HepG2 (cell line): Measurements from ENCODE around the gene SAYSD1. TPM values are rescaled to one million over a fixed set of nuclear protein-coding genes. Genes with fewer than 3 reads are reported as not detected.

Experiments
- ETV5 ChIP-seq: IDR thresholded peaks from 2 replicates; pipeline ENCODE4 v1.6.1; 2018; ENCODE audit warnings: missing biosample characterization, missing genetic modification reagents, inconsistent platforms, borderline replicate concordance
- FOXC1 ChIP-seq: sonication (generic); formaldehyde crosslinking; IDR thresholded peaks from 2 replicates; pipeline ENCODE4 v1.8.0; 2022; ENCODE audit warnings: mild to moderate bottlenecking, missing genetic modification reagents, borderline replicate concordance
- NFE2L2 ChIP-seq: fragments of 150-350 bp; IDR thresholded peaks from 2 replicates; pipeline ENCODE4 v1.6.1; 2014; ENCODE audit warnings: low read length
- PLRG1 ChIP-seq: fragments of 450-650 bp; conservative IDR thresholded peaks from 2 replicates; pipeline ENCODE4 v1.6.1; 2016
- SATB2 ChIP-seq: sonication (generic); formaldehyde crosslinking; IDR thresholded peaks from 2 replicates; pipeline ENCODE4 v1.5.0; 2020; ENCODE audit warnings: missing genetic modification reagents
- SRF ChIP-seq: IDR thresholded peaks from 2 replicates; pipeline ENCODE4 v1.6.1; 2011; ENCODE audit warnings: mild to moderate bottlenecking, low read depth, low read length, moderate library complexity
- ZNF318 ChIP-seq: sonication (generic); formaldehyde crosslinking; IDR thresholded peaks from 2 replicates; pipeline ENCODE4 v1.4.0; 2020; ENCODE audit warnings: mild to moderate bottlenecking, missing genetic modification reagents
- ZNF383 ChIP-seq: sonication (generic); formaldehyde crosslinking; IDR thresholded peaks from 2 replicates; pipeline ENCODE4 v1.4.0; 2020; ENCODE audit warnings: missing genetic modification reagents, mild to moderate bottlenecking, borderline replicate concordance
- ZNF609 ChIP-seq: sonication (generic); formaldehyde crosslinking; IDR thresholded peaks from 2 replicates; pipeline ENCODE4 v1.4.0; 2020; ENCODE audit warnings: mild to moderate bottlenecking, missing genetic modification reagents, borderline replicate concordance
- ZNF772 ChIP-seq: sonication (generic); formaldehyde crosslinking; IDR thresholded peaks from 2 replicates; pipeline ENCODE4 v1.5.0; 2020; ENCODE audit warnings: mild to moderate bottlenecking, missing genetic modification reagents
- ZNF784 ChIP-seq: sonication (generic); formaldehyde crosslinking; IDR thresholded peaks from 2 replicates; pipeline ENCODE4 v1.5.1; 2020; ENCODE audit warnings: missing genetic modification reagents, mild to moderate bottlenecking, borderline replicate concordance
- polyA plus RNA-seq, 8 experiments: library from polyadenylated mRNA; depleted of rRNA in 3 of 8; stranded (reverse) in 7 of 8; unstranded in 1 of 8; fragments of >200 nt; fragmentation: Illumina TruSeq in 4 of 8; extraction: Trizol in 4 of 8; gene quantifications; 2 replicates each; pipeline versions ENCODE4 v1.2.1 to v1.2.3, GENCODE V29; 2011 to 2016; ENCODE audit warnings: low read depth in 4 of 8, missing spikeins in 1 of 8, mixed read lengths in 1 of 8; ENCODE audit not compliant: insufficient read depth in 1 of 8
- total RNA-seq, 5 experiments: library from RNA; depleted of rRNA; stranded (reverse); fragments of >200 nt; fragmentation: Illumina TruSeq; extraction: Trizol; gene quantifications; 2 replicates each; pipeline ENCODE4 v1.2.3, GENCODE V29; 2016; ENCODE audit warnings: low read depth in 1 of 5
- TF ChIP-seq, protein P1 (sequence below): sonication (generic); formaldehyde crosslinking; IDR thresholded peaks from 2 replicates; pipeline ENCODE4 v1.4.0; 2020; ENCODE audit warnings: missing genetic modification reagents

Gene SAYSD1
- total and polyA plus RNA-seq, 2 of the 13 experiments (the other 11 are each of a cell fraction or from before 2014, with no cell fraction given) = 10.1 to 16.0 TPM

DNA sequence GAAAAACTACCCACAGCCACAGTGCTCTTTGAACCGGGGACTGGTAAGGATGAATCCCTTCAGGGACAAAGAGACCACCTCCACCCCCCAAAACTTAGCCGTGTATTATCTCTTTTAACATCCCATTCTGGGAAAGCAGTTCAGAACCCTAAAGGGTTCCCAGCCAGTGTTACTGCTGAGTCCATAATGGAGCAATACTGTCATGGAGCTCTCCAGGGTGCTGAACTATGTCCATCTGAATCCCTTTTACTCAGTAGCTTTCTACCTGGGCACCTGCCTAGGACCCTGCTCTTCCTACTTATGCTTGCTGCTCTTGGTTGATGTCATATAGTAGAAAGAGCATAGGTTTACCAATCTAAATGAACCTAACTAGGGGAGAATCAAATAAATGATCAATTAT, 22.3 kb upstream of the SAYSD1 start (continued):
- TF ChIP-seq ZNF609 (CRISPR knock-in tag) (no peak), NFE2L2 (no peak), ZNF318 (CRISPR knock-in tag) (no peak), SATB2 (CRISPR knock-in tag) (no peak), ZNF383 (CRISPR knock-in tag) (no peak), FOXC1 (CRISPR knock-in tag) (peak; percentile 47; the same call in 1 of the 2 replicates), ETV5 (no peak), ZNF772 (CRISPR knock-in tag) (0 out of 2 replicates have a peak, but pooled peaks have one; percentile 33), ZNF784 (CRISPR knock-in tag) (0 out of 2 replicates have a peak, but pooled peaks have one; percentile 27), SRF (no peak), PLRG1 (no peak)
- TF ChIP-seq, protein P1, sequence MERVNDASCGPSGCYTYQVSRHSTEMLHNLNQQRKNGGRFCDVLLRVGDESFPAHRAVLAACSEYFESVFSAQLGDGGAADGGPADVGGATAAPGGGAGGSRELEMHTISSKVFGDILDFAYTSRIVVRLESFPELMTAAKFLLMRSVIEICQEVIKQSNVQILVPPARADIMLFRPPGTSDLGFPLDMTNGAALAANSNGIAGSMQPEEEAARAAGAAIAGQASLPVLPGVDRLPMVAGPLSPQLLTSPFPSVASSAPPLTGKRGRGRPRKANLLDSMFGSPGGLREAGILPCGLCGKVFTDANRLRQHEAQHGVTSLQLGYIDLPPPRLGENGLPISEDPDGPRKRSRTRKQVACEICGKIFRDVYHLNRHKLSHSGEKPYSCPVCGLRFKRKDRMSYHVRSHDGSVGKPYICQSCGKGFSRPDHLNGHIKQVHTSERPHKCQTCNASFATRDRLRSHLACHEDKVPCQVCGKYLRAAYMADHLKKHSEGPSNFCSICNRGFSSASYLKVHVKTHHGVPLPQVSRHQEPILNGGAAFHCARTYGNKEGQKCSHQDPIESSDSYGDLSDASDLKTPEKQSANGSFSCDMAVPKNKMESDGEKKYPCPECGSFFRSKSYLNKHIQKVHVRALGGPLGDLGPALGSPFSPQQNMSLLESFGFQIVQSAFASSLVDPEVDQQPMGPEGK (CRISPR knock-in tag) = 0 out of 2 replicates have a peak, but pooled peaks have one; percentile 12
